ENCODE results near the gene ETV7. TPM values are rescaled to one million over a fixed set of nuclear protein-coding genes. Genes with fewer than 3 reads are reported as not detected.

Gene ETV7
- total and polyA plus RNA-seq, 5 donors = 0.18 to 0.37 (median 0.33) TPM

DNA sequence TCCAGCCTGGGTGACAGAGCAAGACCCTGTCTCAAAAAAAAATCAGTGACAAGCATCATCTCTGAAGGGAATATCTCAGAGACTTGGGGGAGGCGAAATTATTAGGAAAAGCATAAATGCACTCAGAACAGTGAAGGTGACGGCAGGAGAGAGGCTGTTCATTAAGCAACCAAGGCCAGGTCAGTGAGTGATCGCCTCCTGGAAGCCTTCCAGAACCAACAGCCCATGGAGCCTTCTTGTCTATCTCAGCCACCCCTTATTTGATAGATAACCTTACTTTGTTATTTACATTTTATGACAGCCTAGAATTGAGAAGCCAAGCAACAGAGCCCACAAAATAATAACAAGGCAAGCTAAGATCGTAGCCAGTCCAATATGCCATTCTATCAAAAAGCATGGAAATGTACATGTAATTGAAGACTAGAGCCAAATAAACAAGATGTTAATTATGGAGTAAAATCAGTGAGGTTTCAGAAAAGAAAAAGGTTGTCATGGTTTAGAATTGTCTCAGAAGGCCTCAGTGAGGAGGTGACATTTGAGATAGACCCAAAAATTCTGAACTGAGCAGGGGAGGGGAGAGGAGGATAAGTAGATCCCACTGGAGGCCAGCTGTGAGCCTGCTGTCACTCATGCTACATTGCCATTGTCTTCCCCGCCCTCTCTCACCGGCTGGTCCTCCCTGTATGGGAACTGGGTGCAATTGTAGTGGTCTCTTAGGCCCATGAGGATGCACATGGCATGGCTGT lies 68.6 kb downstream of the ETV7 start:
- Histone ChIP-seq H3K4me3 (ENCODE audit: low read length) (no peak overlapping the region), H3K4me1 (ENCODE audit: control insufficient read depth, insufficient read depth, low read length) (peaks cover 2% of the 10 kb centered on the region), H3K9me3 (ENCODE audit: control insufficient read depth, low read length) (no peaks in the 10 kb centered on the region), H3K27ac (ENCODE audit: low read length) (no peak overlapping the region), H3K27me3 (ENCODE audit: control insufficient read depth, insufficient read depth) (no peaks in the 10 kb centered on the region)
- intact Hi-C loops (cut with DNase I) = no loop called here
- DNase-seq = no peak
- ATAC-seq = peak in 1 of 2 donors; percentile 34
- WGBS = 66% methylated on average over 6 of the region's 6 CpGs

DNA sequence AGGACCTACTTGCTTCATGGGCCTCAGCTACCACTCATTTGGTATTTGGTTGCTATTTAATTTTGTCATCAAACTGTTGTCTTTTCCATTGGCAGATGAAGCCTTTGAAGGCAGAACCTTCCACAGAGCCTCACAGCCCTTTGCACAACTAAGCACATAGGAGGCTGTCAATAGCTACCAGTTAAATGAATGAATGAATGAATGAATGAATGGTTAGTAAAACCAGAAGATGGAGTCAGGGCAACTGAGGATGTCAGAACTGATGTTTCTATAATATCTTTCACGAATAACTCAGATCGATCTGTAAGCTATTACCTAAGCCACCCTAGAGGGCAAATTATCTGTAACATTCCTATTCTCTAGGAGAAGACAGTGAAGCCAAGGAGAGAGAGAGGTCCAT lies 69.8 kb downstream of the ETV7 start:
- Histone ChIP-seq H3K4me3 (ENCODE audit: low read length) (no peak overlapping the region), H3K9me3 (ENCODE audit: control insufficient read depth, low read length) (no peaks in the 10 kb centered on the region), H3K27ac (ENCODE audit: low read length) (no peak overlapping the region), H3K4me1 (ENCODE audit: control insufficient read depth, insufficient read depth, low read length) (peaks cover 2% of the 10 kb centered on the region), H3K27me3 (ENCODE audit: control insufficient read depth, insufficient read depth) (no peaks in the 10 kb centered on the region)
- intact Hi-C loops (cut with DNase I) = no loop called here
- WGBS = 93% methylated on average over 2 of the region's 2 CpGs
- DNase-seq = no peak
- ATAC-seq = no peak

Other genes with a start within 250 kb of the ETV7 start
- gene BRPF3, start 190.9 kb downstream of the ETV7 start, total RNA-seq = 10 to 100 TPM; 22.1 to 29.8 (median 23.7) TPM
- gene BRPF3, start 190.9 kb downstream of the ETV7 start, polyA plus RNA-seq = 13.8 TPM
- not detected for gene PNPLA1, start 117.6 kb downstream of the ETV7 start, total RNA-seq
- not detected for gene PNPLA1, start 117.6 kb downstream of the ETV7 start, polyA plus RNA-seq
- gene BNIP5, start 50.8 kb downstream of the ETV7 start, total RNA-seq = under 1 TPM in 1 of 4 donors, not detected in 3; 0.06 TPM
- 0.02 TPM for gene BNIP5, start 50.8 kb downstream of the ETV7 start, polyA plus RNA-seq
- gene PXT1, start 55.2 kb upstream of the ETV7 start, total RNA-seq = under 1 TPM in 2 of 4 donors, not detected in 2; 0.17 to 0.42 TPM
- 0.09 TPM for gene PXT1, start 55.2 kb upstream of the ETV7 start, polyA plus RNA-seq
- 10 to 100 TPM; 24.2 to 31.5 (median 26.6) TPM for gene KCTD20, start 55.3 kb upstream of the ETV7 start, total RNA-seq
- 12.9 TPM for gene KCTD20, start 55.3 kb upstream of the ETV7 start, polyA plus RNA-seq
- gene STK38, start 159.8 kb upstream of the ETV7 start, total RNA-seq = 10 to 100 TPM; 20.0 to 23.7 (median 22.7) TPM
- 12.2 TPM for gene STK38, start 159.8 kb upstream of the ETV7 start, polyA plus RNA-seq
- 100 to 1,000 TPM; 144 to 185 (median 151) TPM for gene SRSF3, start 206.7 kb upstream of the ETV7 start, total RNA-seq
- gene SRSF3, start 206.7 kb upstream of the ETV7 start, polyA plus RNA-seq = 137 TPM

Data from right cardiac atrium (tissue), 5 donors.